Measurements from ENCODE around the gene NAT8L. TPM values are rescaled to one million over a fixed set of nuclear protein-coding genes. Genes with fewer than 3 reads are reported as not detected.

The NAT8L gene
- total and polyA plus RNA-seq, 2 of the 13 experiments (the other 11 are each of a cell fraction or from before 2014, with no cell fraction given): 2.2 to 3.3 TPM

DNA sequence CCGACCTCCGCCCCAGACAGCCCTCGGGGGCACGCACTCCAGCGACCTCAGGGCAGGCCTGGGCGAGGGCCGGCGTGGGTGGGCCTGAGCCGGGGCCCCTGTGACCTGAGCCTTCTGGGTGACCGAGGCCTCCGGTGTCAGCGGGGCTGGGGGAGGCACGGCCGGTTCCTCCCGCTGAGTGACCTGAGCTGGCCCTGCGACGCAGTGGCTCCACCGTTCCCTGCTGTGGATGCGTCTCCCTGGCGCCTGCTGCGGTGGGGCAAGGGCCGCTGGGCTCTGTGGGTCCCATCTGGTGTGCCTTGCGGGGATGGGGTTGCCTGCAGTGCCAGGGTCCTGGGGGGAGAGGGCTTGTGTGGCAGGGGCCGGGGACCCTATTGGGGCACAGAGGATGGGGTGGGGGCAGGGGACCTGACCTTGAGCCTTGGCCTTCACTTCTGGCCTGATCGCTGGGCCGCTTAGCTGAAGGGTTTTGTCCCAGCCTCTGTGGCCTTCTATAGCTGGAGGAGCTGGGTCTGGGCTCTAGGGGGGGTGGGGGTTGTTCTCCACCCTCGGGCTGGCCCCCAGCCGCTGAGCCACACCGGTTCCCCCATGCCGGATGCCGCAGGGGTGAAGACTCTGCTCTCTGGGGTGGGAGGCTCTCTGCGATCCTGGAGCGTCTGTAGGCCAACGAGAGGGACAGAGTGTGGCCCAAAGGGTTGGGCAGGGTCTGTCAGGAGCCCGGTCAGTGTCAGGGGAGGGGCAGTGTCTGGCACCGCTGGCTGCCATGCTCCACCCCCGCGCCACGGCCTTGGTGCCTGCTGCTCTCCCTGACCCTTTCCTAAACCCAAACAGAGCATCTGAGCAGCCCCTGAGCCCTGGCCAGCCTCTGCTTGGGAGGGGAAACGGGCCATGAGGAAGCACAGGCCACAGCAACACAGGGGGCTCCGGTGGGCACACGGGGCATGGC lies 2.3 kb downstream of the NAT8L start (continued):
- TF ChIP-seq, protein P1, sequence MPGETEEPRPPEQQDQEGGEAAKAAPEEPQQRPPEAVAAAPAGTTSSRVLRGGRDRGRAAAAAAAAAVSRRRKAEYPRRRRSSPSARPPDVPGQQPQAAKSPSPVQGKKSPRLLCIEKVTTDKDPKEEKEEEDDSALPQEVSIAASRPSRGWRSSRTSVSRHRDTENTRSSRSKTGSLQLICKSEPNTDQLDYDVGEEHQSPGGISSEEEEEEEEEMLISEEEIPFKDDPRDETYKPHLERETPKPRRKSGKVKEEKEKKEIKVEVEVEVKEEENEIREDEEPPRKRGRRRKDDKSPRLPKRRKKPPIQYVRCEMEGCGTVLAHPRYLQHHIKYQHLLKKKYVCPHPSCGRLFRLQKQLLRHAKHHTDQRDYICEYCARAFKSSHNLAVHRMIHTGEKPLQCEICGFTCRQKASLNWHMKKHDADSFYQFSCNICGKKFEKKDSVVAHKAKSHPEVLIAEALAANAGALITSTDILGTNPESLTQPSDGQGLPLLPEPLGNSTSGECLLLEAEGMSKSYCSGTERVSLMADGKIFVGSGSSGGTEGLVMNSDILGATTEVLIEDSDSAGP (CRISPR knock-in tag; IDR thresholded peaks at IDR 0.05; ENCODE audit: borderline replicate concordance): peak; percentile 40; the same call in 1 of the 2 replicates
- TF ChIP-seq KAT7 (CRISPR knock-in tag; IDR thresholded peaks at IDR 0.05; ENCODE audit: borderline replicate concordance): no peak
- TF ChIP-seq, protein P2, sequence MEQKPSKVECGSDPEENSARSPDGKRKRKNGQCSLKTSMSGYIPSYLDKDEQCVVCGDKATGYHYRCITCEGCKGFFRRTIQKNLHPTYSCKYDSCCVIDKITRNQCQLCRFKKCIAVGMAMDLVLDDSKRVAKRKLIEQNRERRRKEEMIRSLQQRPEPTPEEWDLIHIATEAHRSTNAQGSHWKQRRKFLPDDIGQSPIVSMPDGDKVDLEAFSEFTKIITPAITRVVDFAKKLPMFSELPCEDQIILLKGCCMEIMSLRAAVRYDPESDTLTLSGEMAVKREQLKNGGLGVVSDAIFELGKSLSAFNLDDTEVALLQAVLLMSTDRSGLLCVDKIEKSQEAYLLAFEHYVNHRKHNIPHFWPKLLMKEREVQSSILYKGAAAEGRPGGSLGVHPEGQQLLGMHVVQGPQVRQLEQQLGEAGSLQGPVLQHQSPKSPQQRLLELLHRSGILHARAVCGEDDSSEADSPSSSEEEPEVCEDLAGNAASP (CRISPR knock-in tag; IDR thresholded peaks at IDR 0.05; ENCODE audit: borderline replicate concordance): peak; percentile 81
- 0 out of 2 replicates have a peak, but pooled peaks have one; percentile 17 for TF ChIP-seq DPF2 (CRISPR knock-in tag; IDR thresholded peaks at IDR 0.05; ENCODE audit: borderline replicate concordance, low read depth)
- peak; percentile 75 for TF ChIP-seq ESRRA (CRISPR knock-in tag; IDR thresholded peaks at IDR 0.05; ENCODE audit: low read depth)
- TF ChIP-seq TARDBP (CRISPR knock-in tag; IDR thresholded peaks at IDR 0.05): peak; percentile 44; the same call in 1 of the 2 replicates
- TF ChIP-seq, protein P3, sequence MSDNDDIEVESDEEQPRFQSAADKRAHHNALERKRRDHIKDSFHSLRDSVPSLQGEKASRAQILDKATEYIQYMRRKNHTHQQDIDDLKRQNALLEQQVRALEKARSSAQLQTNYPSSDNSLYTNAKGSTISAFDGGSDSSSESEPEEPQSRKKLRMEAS (IDR thresholded peaks at IDR 0.05): peak; percentile 37; the same call in 1 of the 2 replicates
- 0 out of 2 replicates have a peak, but pooled peaks have one; percentile 21 for TF ChIP-seq MTA1 (CRISPR knock-in tag; IDR thresholded peaks at IDR 0.05; ENCODE audit: borderline replicate concordance)
- no peak for TF ChIP-seq ZFP1 (CRISPR knock-in tag; IDR thresholded peaks at IDR 0.05)
- TF ChIP-seq, protein P4, sequence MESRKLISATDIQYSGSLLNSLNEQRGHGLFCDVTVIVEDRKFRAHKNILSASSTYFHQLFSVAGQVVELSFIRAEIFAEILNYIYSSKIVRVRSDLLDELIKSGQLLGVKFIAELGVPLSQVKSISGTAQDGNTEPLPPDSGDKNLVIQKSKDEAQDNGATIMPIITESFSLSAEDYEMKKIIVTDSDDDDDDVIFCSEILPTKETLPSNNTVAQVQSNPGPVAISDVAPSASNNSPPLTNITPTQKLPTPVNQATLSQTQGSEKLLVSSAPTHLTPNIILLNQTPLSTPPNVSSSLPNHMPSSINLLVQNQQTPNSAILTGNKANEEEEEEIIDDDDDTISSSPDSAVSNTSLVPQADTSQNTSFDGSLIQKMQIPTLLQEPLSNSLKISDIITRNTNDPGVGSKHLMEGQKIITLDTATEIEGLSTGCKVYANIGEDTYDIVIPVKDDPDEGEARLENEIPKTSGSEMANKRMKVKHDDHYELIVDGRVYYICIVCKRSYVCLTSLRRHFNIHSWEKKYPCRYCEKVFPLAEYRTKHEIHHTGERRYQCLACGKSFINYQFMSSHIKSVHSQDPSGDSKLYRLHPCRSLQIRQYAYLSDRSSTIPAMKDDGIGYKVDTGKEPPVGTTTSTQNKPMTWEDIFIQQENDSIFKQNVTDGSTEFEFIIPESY (CRISPR knock-in tag; IDR thresholded peaks at IDR 0.05): peak; percentile 75; the same call in 1 of the 2 replicates
- TF ChIP-seq, protein P5, sequence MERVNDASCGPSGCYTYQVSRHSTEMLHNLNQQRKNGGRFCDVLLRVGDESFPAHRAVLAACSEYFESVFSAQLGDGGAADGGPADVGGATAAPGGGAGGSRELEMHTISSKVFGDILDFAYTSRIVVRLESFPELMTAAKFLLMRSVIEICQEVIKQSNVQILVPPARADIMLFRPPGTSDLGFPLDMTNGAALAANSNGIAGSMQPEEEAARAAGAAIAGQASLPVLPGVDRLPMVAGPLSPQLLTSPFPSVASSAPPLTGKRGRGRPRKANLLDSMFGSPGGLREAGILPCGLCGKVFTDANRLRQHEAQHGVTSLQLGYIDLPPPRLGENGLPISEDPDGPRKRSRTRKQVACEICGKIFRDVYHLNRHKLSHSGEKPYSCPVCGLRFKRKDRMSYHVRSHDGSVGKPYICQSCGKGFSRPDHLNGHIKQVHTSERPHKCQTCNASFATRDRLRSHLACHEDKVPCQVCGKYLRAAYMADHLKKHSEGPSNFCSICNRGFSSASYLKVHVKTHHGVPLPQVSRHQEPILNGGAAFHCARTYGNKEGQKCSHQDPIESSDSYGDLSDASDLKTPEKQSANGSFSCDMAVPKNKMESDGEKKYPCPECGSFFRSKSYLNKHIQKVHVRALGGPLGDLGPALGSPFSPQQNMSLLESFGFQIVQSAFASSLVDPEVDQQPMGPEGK (CRISPR knock-in tag; IDR thresholded peaks at IDR 0.05): peak; percentile 86
- 0 out of 2 replicates have a peak, but pooled peaks have one; percentile 49 for TF ChIP-seq ZNF776 (CRISPR knock-in tag; IDR thresholded peaks at IDR 0.05)
- no peak for TF ChIP-seq SP1 (IDR thresholded peaks at IDR 0.05)
- no peak for TF ChIP-seq SP1 (CRISPR knock-in tag; IDR thresholded peaks at IDR 0.05)
- TF ChIP-seq HNRNPL (IDR thresholded peaks at IDR 0.05; ENCODE audit: low read depth, low read length): 0 out of 2 replicates have a peak, but pooled peaks have one; percentile 11
- 0 out of 2 replicates have a peak, but pooled peaks have one; percentile 16 for TF ChIP-seq KDM3A (CRISPR knock-in tag; IDR thresholded peaks at IDR 0.05; ENCODE audit: low read depth)
- 0 out of 2 replicates have a peak, but pooled peaks have one; percentile 39 for TF ChIP-seq GLI4 (CRISPR knock-in tag; IDR thresholded peaks at IDR 0.05; ENCODE audit: borderline replicate concordance)
- no peak for TF ChIP-seq SOX6 (IDR thresholded peaks at IDR 0.05)
- 0 out of 2 replicates have a peak, but pooled peaks have one; percentile 17 for TF ChIP-seq SOX6 (CRISPR knock-in tag; IDR thresholded peaks at IDR 0.05)
- TF ChIP-seq ZNF296 (CRISPR knock-in tag; conservative IDR thresholded peaks at IDR 0.05): peak; percentile 64; the same call in 1 of the 2 replicates
